Body of pancreas (tissue), 4 donors: ENCODE data around the gene WNK2.

Experiments used
- POLR2A ChIP-seq, 3 donors: fragments of 450-650 bp; IDR thresholded peaks; one replicate each; pipeline ENCODE4 v1.6.1; 2016; ENCODE audit warnings: antibody characterized with exemption in 3 of 3, mild to moderate bottlenecking in 2 of 3
- TF ChIP-seq, protein P1 (sequence below), 7 experiments: fragments of 450-650 bp in 4 of 7; fragments of 200-600 bp in 3 of 7; sonication (generic) in 3 of 7; IDR thresholded peaks; one replicate each; pipeline ENCODE4 v1.5.1; 2016 to 2019; ENCODE audit warnings: antibody characterized with exemption in 7 of 7

DNA sequence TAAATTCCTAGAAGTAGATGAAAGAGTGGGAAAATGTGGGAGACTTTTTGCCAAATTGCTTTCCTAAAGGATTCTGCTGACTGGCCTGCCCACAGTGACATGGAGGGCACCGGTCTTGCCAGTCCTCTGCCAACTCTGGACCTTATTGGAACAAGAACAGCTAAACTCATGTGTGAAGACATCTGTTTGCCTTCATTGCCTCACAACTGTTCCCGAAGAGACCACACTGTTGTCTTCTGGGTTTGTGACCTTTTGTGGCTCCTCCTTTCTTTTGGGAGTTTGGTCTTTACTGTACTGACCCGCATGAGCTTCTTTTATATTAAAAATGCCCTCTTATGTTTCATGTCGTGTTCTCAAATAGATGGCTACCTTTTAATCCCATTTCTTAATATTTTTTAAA is 16.1 kb upstream of the WNK2 start:
- TF ChIP-seq, protein P1, sequence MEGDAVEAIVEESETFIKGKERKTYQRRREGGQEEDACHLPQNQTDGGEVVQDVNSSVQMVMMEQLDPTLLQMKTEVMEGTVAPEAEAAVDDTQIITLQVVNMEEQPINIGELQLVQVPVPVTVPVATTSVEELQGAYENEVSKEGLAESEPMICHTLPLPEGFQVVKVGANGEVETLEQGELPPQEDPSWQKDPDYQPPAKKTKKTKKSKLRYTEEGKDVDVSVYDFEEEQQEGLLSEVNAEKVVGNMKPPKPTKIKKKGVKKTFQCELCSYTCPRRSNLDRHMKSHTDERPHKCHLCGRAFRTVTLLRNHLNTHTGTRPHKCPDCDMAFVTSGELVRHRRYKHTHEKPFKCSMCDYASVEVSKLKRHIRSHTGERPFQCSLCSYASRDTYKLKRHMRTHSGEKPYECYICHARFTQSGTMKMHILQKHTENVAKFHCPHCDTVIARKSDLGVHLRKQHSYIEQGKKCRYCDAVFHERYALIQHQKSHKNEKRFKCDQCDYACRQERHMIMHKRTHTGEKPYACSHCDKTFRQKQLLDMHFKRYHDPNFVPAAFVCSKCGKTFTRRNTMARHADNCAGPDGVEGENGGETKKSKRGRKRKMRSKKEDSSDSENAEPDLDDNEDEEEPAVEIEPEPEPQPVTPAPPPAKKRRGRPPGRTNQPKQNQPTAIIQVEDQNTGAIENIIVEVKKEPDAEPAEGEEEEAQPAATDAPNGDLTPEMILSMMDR (IDR thresholded peaks at IDR 0.05) = no peak
- TF ChIP-seq POLR2A (IDR thresholded peaks at IDR 0.05) = no peak
